ENCODE measurements around the gene TTLL5. TPM values are rescaled to one million over a fixed set of nuclear protein-coding genes. Genes with fewer than 3 reads are reported as not detected.

Gene TTLL5
- total and polyA plus RNA-seq, 2 of the 13 experiments (the other 11 are each of a cell fraction or from before 2014, with no cell fraction given) = 11.8 to 18.8 TPM

DNA sequence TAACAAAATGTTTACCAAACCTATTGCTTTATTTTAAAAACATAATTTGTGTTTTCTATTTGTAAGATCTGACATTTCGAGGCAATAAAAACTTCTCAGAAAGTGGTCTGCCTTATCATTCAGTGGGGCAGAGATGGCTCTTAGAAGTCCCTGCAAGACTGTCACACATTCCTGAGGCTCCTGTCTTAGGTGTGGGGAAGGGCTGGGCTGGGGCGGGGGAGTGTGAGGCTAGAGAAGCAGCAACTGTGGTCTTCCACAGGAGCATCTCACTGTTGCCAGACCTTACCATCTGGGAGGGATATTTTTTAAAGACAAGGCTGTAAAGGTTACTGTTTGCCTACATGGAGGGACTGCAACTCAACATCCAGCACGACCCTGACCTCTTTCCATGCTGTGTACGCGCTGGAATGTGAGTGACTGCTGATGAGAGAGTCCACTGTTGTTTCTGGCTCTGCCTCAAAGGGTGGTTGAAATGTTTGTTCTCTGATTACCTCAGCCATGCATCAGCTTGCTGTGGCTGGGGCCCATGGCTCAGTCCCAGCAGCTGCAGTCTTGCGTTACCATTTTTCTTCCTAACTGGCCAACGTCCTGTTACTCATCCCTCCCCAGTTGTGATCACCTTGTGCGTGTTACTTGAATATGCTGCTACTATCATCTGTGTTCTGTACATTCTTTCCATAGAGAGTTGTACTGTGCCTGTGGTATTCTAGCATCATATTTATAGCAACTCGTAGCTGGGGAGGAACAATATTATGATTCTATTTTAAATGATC, 12.8 kb upstream of the TTLL5 start (continued):
- TF ChIP-seq, protein P1, sequence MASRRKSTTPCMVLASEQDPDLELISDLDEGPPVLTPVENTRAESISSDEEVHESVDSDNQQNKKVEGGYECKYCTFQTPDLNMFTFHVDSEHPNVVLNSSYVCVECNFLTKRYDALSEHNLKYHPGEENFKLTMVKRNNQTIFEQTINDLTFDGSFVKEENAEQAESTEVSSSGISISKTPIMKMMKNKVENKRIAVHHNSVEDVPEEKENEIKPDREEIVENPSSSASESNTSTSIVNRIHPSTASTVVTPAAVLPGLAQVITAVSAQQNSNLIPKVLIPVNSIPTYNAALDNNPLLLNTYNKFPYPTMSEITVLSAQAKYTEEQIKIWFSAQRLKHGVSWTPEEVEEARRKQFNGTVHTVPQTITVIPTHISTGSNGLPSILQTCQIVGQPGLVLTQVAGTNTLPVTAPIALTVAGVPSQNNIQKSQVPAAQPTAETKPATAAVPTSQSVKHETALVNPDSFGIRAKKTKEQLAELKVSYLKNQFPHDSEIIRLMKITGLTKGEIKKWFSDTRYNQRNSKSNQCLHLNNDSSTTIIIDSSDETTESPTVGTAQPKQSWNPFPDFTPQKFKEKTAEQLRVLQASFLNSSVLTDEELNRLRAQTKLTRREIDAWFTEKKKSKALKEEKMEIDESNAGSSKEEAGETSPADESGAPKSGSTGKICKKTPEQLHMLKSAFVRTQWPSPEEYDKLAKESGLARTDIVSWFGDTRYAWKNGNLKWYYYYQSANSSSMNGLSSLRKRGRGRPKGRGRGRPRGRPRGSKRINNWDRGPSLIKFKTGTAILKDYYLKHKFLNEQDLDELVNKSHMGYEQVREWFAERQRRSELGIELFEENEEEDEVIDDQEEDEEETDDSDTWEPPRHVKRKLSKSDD (CRISPR knock-in tag; IDR thresholded peaks at IDR 0.05; ENCODE audit: low read depth) = peak; percentile 95
- no peak for TF ChIP-seq ZNF17 (CRISPR knock-in tag; IDR thresholded peaks at IDR 0.05)
- TF ChIP-seq, protein P2, sequence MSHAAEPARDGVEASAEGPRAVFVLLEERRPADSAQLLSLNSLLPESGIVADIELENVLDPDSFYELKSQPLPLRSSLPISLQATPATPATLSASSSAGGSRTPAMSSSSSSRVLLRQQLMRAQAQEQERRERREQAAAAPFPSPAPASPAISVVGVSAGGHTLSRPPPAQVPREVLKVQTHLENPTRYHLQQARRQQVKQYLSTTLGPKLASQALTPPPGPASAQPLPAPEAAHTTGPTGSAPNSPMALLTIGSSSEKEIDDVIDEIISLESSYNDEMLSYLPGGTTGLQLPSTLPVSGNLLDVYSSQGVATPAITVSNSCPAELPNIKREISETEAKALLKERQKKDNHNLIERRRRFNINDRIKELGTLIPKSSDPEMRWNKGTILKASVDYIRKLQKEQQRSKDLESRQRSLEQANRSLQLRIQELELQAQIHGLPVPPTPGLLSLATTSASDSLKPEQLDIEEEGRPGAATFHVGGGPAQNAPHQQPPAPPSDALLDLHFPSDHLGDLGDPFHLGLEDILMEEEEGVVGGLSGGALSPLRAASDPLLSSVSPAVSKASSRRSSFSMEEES (CRISPR knock-in tag; IDR thresholded peaks at IDR 0.05) = peak; percentile 87
- no peak for TF ChIP-seq EEA1 (CRISPR knock-in tag; IDR thresholded peaks at IDR 0.05; ENCODE audit: borderline replicate concordance)
- peak; percentile 88 for TF ChIP-seq MXD4 (CRISPR knock-in tag; IDR thresholded peaks at IDR 0.05)
- no peak for TF ChIP-seq ZFP36 (IDR thresholded peaks at IDR 0.05; ENCODE audit: borderline replicate concordance, low read depth, low read length, partially characterized antibody)
- TF ChIP-seq, protein P3, sequence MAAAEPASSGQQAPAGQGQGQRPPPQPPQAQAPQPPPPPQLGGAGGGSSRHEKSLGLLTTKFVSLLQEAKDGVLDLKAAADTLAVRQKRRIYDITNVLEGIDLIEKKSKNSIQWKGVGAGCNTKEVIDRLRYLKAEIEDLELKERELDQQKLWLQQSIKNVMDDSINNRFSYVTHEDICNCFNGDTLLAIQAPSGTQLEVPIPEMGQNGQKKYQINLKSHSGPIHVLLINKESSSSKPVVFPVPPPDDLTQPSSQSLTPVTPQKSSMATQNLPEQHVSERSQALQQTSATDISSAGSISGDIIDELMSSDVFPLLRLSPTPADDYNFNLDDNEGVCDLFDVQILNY (CRISPR knock-in tag; conservative IDR thresholded peaks at IDR 0.05) = no peak
- TF ChIP-seq ZNF790 (CRISPR knock-in tag; IDR thresholded peaks at IDR 0.05; ENCODE audit: borderline replicate concordance) = no peak
- TF ChIP-seq, protein P4, sequence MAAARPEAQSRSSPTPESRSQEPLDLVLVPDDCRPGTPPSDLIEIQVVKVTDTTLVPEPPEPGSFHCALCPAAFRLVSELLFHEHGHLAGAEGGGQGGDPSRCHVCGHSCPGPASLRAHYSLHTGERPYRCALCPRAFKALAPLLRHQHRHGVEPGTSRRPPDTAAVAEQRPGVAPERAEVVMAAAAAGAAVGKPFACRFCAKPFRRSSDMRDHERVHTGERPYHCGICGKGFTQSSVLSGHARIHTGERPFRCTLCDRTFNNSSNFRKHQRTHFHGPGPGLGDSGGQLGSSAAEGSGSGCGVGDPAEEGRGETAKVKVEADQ (CRISPR knock-in tag; IDR thresholded peaks at IDR 0.05; ENCODE audit: borderline replicate concordance) = no peak
- no peak for TF ChIP-seq ZNF75D (CRISPR knock-in tag; IDR thresholded peaks at IDR 0.05; ENCODE audit: borderline replicate concordance)
- 0 out of 4 replicates have a peak, but pooled peaks of 1 of the 2 experiments have one; percentile 11 for TF ChIP-seq MAFK (conservative IDR thresholded peaks at IDR 0.05 in 1 of 2, IDR thresholded peaks at IDR 0.05 in 1 of 2; ENCODE audit: low read length in 2 of 2)
- TF ChIP-seq ARNTL (CRISPR knock-in tag; IDR thresholded peaks at IDR 0.05) = peak; percentile 62; the same call in 1 of the 2 replicates
- TF ChIP-seq PRPF4 (IDR thresholded peaks at IDR 0.05; ENCODE audit: low read depth, low read length, poor library complexity, severe bottlenecking) = no peak
